HG02970 (cell line): ENCODE data around the gene AMOT.

Experiments
- ATAC-seq: cut with Tn5 transposase; IDR thresholded peaks from one replicate; pipeline ENCODE4 v1.9.1; 2021; ENCODE audit warnings: mild to moderate bottlenecking, moderate library complexity, moderate number of reproducible peaks; ENCODE audit not compliant: unreplicated experiment, low FRiP score

AMOT gene

DNA sequence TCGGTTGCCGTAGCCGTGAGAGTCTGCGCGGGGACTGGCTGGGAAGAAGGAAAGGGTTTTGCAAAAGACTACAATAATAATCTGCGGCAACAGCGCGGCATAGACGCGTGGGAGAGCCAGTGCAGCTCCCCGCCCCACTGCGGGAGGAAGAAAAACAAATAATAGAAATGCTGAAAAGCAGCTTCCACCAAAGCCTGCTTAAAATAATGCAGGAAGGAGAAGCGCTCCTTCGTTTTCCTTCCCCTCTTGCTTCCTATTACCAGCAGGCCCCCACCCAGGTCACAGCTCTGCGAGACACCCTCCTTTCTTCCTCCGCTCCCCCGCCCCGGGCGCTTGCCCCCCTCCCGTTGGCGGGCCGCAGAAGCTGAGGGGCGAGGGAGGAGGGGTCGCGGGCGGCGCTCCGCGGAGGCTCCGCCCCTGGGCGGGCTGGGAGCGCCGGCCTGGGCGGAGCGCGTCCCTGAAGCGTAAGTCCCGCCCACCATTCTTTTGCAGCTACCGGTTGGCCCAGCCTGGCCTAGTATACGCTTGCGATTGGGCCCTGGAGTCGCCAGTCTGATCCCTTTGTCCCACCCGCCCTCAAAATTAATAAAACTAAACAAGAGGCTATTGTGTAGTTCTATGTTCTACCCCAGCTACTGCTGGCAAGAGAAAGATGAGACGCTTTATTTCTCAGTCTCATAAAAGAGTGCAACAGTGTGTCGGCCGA is 636 bp upstream of the AMOT start:
- ATAC-seq = peak; percentile 97

DNA sequence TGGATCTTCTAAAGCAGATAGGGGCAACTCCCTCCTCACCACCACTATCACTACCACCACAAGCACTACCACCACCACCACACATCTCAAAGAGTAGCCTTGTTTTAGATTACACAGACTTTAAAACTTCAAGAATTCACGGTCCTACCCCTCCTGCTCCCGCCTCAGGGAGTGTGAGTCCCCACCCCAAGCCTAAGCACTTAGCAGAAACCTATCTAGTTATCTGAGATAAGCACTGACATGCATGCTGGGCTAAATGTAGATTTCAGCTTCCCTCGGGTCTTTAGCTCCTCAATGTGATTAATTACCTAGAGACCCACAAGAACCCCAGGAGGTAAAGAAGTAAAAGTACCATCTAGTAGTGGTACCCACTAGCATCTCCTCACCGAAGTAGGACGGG is 775 bp downstream of the AMOT start:
- ATAC-seq = no peak

DNA sequence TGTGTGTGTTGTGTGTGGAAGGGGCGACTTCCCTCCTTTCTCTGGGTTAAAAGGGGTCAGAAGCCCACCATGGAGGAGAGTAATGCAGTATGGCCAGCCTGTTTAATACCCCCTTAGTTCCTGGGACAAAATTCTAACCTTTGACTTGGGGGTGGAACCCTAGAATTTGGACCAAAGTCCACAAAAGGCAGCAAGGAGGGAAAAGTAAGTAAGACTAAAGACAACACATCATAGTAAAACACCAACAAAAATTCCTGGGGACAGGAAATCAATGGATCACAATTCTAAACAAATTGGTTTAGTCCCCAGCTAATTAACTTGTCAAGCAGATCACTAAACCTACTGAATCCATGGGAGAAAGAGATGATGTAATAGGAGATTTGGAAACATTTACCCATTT is 3.1 kb downstream of the AMOT start:
- no peak for ATAC-seq

DNA sequence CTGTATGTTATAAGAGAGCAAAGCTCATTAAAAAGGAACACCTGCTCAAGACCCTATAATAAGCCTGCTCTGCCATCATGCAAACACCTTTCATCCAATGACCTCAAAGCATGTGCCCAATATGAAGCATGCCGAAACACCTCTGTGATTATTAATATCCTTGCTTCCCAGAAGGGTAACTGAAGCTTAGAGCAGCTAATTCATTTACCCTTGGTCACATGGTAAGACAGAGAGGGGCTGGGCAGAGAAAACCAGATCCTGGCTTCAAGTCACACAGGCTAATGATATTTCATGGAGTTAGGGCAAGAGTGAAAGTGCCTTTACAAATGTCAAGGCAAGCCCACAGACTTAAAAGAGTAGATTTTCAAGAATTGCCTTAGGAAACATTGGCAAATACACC is 5.6 kb downstream of the AMOT start:
- no peak for ATAC-seq

GRCh38 chrX:112834031-112834845 is 6.4 kb downstream of the AMOT start:
- no peak for ATAC-seq

GRCh38 chrX:112832481-112833095 is 8.0 kb downstream of the AMOT start:
- ATAC-seq = no peak

DNA sequence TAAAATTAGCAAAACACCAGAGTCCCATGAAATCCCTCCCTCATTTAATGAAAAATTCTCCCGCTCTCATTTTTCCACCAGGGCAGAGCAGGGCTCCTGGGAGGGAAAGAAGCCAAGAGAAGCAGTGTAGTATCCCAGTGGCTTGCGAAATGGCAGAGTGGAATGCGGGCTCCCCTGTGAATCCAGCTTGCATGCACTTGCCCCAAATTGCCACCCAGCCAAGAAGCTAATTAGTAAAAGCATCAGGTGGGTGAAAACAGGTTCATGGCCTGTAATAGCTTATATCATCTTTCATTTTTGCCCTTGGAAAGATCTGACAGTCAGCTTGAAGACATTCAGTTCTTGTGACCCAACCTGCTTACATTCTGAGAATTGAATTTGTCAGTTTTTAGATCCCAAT is 10.1 kb downstream of the AMOT start:
- ATAC-seq = no peak

DNA sequence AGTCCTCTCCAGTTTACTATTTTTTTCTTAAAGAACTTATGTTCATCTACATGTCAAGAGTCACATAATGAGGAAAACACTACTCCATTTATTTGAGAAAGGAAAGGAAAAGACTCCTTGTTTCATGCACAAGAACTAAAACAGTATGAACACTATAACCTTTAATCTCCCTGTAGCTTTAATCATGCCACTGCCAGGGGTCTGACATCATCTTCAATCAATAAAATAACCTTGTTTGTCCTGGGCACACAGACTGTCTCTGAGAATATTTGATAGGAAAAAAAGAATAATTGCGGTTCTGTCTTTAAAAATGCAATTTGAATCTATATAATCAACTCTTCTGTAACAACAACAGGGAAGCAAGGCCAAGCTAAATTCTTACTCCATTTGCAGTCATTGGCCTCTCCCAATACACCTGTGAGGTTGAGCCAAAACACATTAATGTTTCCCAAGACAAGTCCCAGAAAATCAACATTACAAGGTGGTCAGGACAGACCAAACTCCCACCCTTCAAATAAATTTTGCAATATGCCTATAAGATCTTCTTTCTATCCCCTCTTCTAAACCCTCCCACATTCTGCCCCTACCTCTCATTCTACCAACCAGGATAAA is 13.2 kb downstream of the AMOT start:
- ATAC-seq = no peak

DNA sequence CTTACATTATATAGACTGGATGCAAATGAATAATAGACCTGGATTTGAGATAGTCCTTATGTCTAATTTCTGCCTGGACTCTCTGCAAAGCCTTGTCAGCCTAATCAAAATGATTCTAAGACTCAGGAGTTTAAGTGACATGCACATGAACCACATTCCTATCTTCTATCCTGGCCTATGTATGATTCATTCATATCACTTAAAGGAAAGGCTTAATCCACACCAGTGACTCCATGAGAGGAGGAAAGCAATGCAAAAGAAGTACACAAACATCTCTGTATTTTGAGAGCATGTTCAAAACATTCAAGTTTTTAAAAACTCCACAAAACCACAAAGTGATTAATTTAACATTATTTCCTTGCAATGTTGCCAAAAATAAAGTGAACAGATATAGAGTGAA is 14.6 kb downstream of the AMOT start:
- ATAC-seq = no peak

GRCh38 chrX:112822892-112823291 is 17.7 kb downstream of the AMOT start:
- ATAC-seq = no peak

DNA sequence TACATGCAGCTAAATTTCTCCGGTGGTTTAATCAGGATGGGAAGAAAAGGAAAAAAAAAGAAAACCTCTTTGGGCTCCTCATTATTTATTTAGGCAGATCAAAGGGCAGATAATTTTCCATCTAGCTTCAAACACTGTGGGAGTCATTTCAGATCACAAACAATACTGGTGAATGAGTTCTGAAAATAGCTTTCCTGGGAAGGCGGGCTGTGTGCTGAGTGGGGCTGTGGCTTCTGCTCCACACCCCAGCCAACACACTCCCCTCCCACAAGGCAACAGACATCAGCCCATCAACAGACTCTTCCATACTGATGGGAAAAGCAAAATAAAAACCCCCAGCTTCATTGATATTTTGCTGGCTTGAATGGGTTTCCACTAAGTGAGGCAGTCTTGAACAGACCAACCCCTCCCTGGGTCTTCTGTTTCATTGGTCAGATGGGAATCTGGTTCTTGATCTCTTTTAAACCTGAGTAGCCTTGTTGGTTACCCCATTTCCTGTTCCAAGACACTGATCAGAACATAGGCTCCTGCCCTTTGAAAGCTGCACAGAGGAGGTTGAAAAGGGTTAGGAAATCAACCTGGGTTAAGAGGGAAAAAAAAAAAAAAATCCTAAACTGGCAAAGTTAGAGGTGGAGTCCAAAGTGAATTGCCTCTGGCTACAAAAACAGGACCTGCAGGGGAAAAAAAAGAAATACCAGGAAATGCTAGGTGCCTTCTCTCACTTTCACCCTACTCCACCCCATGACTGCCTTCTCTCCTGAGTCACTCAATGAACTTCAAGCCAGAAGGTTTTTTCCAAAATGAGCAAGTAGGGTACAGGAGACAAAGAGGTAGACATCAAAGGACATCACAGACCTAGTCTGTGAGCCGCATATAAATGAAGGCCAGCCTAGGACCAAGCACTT is 20.0 kb downstream of the AMOT start:
- ATAC-seq = no peak

- no peak for ATAC-seq
Observed at GRCh38 chrX:112819813-112820212, 20.8 kb downstream of the AMOT start.

DNA sequence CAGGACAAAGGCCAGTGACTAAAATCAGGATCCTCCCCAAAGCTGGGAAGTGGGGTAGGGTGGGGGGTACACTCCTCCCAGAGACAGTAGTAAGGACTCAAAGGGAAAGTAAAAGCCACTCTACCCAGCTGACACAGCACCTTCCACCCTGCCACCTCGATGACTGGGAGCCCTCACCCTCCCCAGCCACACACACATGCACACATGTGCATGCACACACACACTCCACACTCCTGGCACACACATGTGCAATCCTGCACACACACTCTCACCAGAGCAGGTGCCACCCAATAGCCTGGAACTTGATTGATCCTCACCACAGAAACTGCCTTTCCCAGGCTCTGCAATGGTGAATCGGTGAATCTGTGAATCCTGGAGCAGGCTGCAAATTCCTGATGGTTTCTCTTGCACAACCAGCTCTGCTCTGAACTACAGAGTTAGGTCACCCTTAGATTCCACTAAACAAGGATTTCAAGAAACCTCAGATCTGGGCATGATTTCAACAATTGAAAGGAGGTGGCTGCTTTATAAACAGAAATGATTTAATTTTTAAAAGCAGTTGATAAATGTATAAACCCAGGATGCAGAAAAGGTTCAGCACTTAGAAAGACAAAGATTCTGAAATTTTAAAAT is 21.5 kb downstream of the AMOT start:
- ATAC-seq = no peak

GRCh38 chrX:112818114-112819007 is 22.3 kb downstream of the AMOT start:
- no peak for ATAC-seq

DNA sequence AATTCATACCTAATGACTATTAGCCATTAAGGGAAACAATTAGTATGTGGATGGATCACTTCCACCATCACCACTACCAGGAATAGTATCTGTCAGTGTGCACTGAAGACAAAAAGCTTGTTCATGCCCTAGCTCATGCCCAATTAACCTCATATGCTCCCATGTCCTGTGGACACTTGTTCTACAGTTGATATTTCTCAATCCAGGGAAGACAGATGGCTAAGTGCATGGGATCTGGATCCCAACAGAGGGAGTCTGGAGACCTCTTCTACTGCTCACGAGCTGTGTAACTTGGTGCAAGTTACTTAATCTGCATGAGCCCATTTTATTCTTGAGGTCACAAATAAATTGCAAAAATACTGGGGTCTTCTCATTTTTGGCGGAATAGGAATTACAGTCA is 23.7 kb downstream of the AMOT start:
- ATAC-seq = no peak

DNA sequence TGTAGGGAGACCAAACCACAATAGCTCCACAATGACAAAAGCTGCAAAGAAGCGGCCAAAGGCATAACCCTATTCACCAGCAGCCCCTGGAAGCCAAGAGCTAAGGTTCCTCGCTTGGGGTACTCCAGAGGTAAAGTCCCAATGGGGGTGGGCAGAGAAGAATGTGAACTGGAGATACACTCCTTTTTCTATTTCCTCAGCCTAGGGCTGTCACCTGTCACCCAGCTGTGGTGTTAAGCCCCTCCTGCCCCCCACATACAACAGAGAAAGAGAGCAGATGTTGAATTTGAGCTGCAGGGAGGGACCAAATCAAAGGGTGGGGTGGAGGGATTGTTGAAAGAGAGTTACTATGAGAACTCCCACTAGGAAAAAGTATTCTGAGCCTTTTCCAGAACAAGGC is 26.1 kb downstream of the AMOT start:
- ATAC-seq = no peak

DNA sequence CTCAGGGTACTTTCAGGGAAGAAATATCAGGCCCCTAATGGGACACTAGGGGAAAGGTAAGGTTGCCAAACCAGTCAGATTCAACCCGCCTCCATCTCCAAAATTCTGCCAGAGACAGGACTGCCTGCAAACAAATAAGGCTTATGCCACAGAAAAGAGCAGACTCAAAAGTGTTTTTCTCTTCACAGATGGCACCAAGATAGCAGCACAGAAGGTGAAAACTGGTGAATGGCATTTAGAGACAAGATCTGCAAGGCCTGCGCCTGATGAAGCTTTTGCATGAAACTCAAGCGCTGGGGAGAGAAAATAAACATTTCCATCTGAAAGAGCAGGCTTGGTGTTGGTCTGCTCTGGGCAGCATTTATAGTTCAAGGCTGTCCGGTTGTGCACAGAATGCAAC is 27.9 kb downstream of the AMOT start:
- ATAC-seq = no peak

DNA sequence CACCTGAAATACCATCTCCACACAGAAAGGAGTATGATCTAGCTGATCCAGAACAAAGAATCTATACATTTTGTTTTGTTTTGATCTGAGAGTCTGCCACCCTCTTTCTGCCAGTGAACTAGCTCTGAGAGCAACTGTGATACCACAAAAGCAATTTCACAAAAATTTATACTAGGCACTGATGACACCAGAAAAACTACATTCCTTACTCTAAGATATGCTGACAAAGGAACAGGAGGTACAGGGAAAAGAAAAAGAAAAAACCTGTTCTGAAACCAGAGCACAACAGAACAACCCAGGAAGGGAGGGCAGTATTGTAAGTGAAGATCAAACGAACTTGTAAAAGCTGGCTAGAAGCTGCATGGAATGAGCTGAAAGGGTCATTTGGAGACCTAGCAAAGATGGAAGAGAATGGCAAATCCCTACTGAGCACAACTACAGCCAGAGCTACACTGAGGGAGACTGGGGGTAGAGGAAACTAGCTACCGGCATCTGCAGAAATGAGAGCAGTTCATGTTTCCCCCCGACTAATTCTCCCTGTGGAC is 31.9 kb downstream of the AMOT start:
- ATAC-seq = no peak
